ENCODE data around the gene STOX2. TPM values are rescaled to one million over a fixed set of nuclear protein-coding genes. Genes with fewer than 3 reads are reported as not detected.

STOX2 gene
- total RNA-seq, 1 donor from 2014 or later: 4.4 TPM

DNA sequence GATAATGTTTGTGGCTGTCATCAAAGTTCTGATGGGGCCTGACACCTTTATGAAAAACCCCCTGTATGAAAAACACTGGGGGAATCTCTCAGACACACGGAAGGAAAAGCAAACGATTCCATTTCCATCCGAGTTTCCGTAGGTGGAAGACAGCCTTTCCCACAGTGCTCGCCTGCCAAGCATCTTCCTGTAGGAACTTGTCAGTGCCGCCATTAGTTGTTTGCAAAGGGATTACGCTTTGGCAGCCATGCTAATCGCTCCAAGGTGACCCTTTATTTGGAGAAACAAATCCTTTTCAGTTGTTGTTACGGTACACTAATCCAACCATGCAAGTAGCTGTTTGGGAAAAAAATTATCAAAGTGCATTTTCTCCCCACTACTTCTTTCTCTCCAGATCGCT, 44.4 kb upstream of the STOX2 start:
- Histone ChIP-seq H3K4me3 (ENCODE audit: low read depth, low read length) (no peak overlapping the region), H3K36me3 (ENCODE audit: control insufficient read depth, insufficient read depth, low read length) (no peaks in the 10 kb centered on the region), H3K27me3 (ENCODE audit: control insufficient read depth, insufficient read depth, low read length) (no peaks in the 10 kb centered on the region)
- TF ChIP-seq CTCF (IDR thresholded peaks at IDR 0.05; ENCODE audit: insufficient read depth, low read length, poor library complexity, severe bottlenecking): no peak
- no peak for DNase-seq (ENCODE audit: low read depth)

- H3K4me3 ChIP-seq (ENCODE audit: low read depth, low read length): no peak overlapping the region
- no peaks in the 10 kb centered on the region for H3K36me3 ChIP-seq (ENCODE audit: control insufficient read depth, insufficient read depth, low read length)
- no peak for DNase-seq (ENCODE audit: low read depth)
- TF ChIP-seq CTCF (IDR thresholded peaks at IDR 0.05; ENCODE audit: insufficient read depth, low read length, poor library complexity, severe bottlenecking): no peak
- H3K27me3 ChIP-seq (ENCODE audit: control insufficient read depth, insufficient read depth, low read length): no peaks in the 10 kb centered on the region
These were observed 43.7 kb upstream of the STOX2 start for GRCh38 chr4:183861426-183861825.

GRCh38 chr4:183863155-183863825, 41.8 kb upstream of the STOX2 start:
- DNase-seq (ENCODE audit: low read depth): no peak
- Histone ChIP-seq H3K4me3 (ENCODE audit: low read depth, low read length) (no peak overlapping the region), H3K27me3 (ENCODE audit: control insufficient read depth, insufficient read depth, low read length) (no peaks in the 10 kb centered on the region), H3K36me3 (ENCODE audit: control insufficient read depth, insufficient read depth, low read length) (no peaks in the 10 kb centered on the region)
- no peak for TF ChIP-seq CTCF (IDR thresholded peaks at IDR 0.05; ENCODE audit: insufficient read depth, low read length, poor library complexity, severe bottlenecking)

DNA sequence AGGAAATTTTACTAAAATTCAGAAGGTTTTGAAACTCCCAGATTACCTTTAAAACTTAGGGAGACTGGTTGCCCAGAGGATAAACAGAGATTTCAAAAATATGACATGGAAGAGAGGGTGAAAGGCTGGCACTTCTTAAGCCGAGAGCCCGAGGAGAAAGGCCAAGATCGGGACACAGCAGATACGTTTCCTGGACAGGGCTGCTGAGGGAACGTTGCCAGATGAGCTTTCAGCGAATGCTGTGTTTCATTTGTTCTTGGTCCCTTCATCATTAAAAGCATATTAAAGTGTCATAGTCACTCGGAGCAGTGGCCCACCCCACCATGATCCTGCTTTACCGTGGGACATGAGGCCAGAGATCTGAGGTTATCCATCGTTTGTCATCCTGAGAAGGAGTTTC, 37.9 kb upstream of the STOX2 start:
- TF ChIP-seq CTCF (IDR thresholded peaks at IDR 0.05; ENCODE audit: insufficient read depth, low read length, poor library complexity, severe bottlenecking): no peak
- no peaks in the 10 kb centered on the region for H3K27me3 ChIP-seq (ENCODE audit: control insufficient read depth, insufficient read depth, low read length)
- no peak overlapping the region for H3K4me3 ChIP-seq (ENCODE audit: low read depth, low read length)
- DNase-seq (ENCODE audit: low read depth): no peak
- H3K36me3 ChIP-seq (ENCODE audit: control insufficient read depth, insufficient read depth, low read length): no peaks in the 10 kb centered on the region

DNA sequence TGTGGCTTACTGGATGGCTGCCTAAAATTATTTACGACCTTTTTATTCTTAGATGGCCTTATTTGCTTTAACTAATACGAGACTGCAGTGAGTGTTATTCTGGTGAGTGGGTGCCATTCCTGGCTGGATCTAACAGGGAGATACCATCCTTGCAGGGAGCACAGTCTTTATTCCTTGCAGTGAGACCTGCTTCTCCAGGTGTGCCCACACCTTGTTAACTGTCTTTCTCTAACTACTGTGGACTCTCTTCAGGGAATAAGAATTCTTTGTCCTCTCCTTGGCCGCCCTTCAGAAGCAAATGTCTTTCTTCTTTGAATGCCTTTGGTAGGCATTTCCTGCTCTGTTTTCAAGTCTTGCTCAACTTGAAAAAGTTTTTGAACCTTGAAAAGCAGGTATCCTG, 34.1 kb upstream of the STOX2 start:
- H3K4me3 ChIP-seq (ENCODE audit: low read depth, low read length): no peak overlapping the region

More for the DNA sequence above, 34.1 kb upstream of the STOX2 start:
- TF ChIP-seq CTCF (IDR thresholded peaks at IDR 0.05; ENCODE audit: insufficient read depth, low read length, poor library complexity, severe bottlenecking): no peak
- no peak for DNase-seq (ENCODE audit: low read depth)
- H3K27me3 ChIP-seq (ENCODE audit: control insufficient read depth, insufficient read depth, low read length): peaks cover 2% of the 10 kb centered on the region
- H3K36me3 ChIP-seq (ENCODE audit: control insufficient read depth, insufficient read depth, low read length): no peaks in the 10 kb centered on the region
